SJSA1 (cell line): Measurements from ENCODE around the gene LATS2. TPM values are rescaled to one million over a fixed set of nuclear protein-coding genes. Genes with fewer than 3 reads are reported as not detected.

ENCODE experiments used
- DNase-seq, 2 experiments: peaks; one replicate each; pipeline ENCODE4 v3.0.0-alpha.2; 2015 to 2020; ENCODE audit warnings: low spot score in 2 of 2, low read depth in 1 of 2
- H3K27ac ChIP-seq: fragments of 250-450 bp; sonication (Bioruptor Pico); 2 replicates; pipeline ENCODE4 v1.5.1; 2020; ENCODE audit warnings: mild to moderate bottlenecking, moderate library complexity
- H3K27me3 ChIP-seq: fragments of 250-450 bp; sonication (Bioruptor Pico); replicated peaks from 2 replicates; pipeline ENCODE4 v1.5.1; 2020; ENCODE audit warnings: mild to moderate bottlenecking, moderate library complexity
- H3K36me3 ChIP-seq: fragments of 250-450 bp; sonication (Bioruptor Pico); 2 replicates; pipeline ENCODE4 v1.5.1; 2020; ENCODE audit warnings: mild to moderate bottlenecking
- H3K4me1 ChIP-seq: fragments of 250-450 bp; sonication (Bioruptor Pico); replicated peaks from 2 replicates; pipeline ENCODE4 v1.6.1; 2021; ENCODE audit warnings: mild to moderate bottlenecking
- H3K4me3 ChIP-seq: fragments of 250-450 bp; sonication (Bioruptor Pico); 2 replicates; pipeline ENCODE4 v1.5.1; 2020; ENCODE audit warnings: mild to moderate bottlenecking
- H3K9me3 ChIP-seq: fragments of 250-450 bp; sonication (Bioruptor Pico); replicated peaks from 2 replicates; pipeline ENCODE4 v1.5.1; 2020; ENCODE audit warnings: mild to moderate bottlenecking
- total RNA-seq: library from RNA; depleted of rRNA; stranded (reverse); fragments of >200 nt; shearing (Covaris generic); gene quantifications from 2 replicates; pipeline ENCODE4 v1.2.3, GENCODE V29; 2014

The LATS2 gene
- total RNA-seq, 1 experiment from 2014 or later = 14.4 TPM

DNA sequence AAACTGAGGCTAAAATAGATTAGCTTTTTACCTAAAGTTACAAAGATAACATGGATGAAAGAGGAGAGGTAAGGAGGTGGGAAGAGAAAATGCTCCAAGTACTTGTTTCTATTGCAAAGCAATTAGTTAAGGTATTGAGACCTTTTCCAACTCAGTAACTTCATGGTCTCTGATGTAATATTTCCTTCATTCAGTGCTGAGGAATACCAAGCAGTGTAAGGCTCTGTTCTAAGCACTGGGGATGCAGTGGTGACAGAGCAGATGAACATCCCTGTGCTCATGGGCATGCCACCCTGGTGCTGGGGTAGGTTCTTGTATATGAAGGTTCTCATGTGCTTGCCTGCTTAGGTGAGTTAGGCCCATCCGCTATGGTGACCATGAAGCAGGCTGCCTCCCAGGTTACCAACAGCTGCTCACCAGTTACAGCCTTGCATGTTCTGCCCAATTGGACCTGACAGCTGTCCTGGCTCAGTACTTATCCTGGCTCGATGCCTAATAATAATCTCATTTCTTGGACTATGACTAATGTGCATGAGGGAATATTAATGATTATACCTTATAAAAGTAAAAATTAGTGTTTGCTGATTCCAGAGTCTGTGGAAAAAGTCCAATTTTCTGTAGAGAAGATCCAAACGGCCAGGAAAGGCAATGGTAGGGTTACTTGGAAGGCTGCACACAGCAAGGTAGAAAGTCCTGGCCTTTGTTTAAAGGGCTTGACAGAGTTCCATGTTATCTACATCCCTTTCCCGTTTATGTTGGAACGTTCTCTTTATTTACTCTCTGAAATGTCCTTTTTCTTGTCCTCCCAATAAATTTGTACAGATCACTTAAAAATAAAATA, 48.3 kb downstream of the LATS2 start:
- no peaks in the 10 kb centered on the region for H3K27me3 ChIP-seq
- H3K36me3 ChIP-seq = peaks cover 24% of the 10 kb centered on the region
- no peaks in the 10 kb centered on the region for H3K9me3 ChIP-seq
- peak overlapping the region; percentile 31; the same call in 1 of the 2 replicates for H3K27ac ChIP-seq
- no peak overlapping the region for H3K4me3 ChIP-seq
- peaks cover 66% of the 10 kb centered on the region for H3K4me1 ChIP-seq
- DNase-seq = peak in 1 of 2 experiments; percentile 10

DNA sequence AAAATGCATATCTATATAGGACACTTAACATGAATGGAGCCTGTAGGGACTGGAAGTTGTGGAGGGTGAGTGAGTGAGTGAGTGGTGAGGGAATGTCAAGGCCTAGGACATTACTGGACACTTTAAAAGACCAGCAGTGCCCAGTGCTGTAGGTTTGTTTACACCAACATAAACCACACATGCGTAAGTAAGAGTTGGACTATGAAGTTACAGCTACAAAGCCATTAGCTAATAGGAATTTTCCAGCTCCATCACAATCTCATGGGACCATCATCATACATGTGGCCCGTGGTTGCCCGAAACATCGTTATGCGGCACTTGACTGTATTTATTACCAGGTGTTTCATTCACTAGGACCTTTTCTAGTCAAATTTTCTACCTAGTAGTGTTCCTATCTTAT, 49.2 kb downstream of the LATS2 start:
- Histone ChIP-seq H3K9me3 (no peaks in the 10 kb centered on the region), H3K4me3 (no peak overlapping the region), H3K27ac (peak overlapping the region; percentile 31; the same call in 1 of the 2 replicates), H3K4me1 (peaks cover 57% of the 10 kb centered on the region), H3K36me3 (peaks cover 24% of the 10 kb centered on the region), H3K27me3 (no peaks in the 10 kb centered on the region)
- DNase-seq = peak; percentile 27 to 40

DNA sequence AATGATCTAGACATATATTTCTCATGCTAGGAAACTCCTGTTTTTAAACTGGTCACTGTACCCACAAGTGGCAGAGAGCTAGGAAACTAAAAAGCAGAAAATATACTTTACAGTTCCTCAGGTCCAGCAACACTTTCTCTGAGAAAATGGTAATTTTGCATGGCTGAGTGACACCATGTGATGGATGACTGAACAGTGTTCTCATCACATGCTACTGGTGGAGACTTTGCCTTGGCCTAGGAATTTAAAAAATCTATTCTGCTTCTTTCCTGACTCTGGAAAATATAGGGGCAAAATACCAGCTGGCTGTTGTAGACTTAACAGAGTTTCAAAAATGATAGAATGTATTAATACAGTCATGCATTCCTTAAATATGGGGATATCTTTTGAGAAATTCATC, 50.0 kb downstream of the LATS2 start:
- H3K27ac ChIP-seq = no peak overlapping the region
- H3K36me3 ChIP-seq = peaks cover 24% of the 10 kb centered on the region
- no peak for DNase-seq
- H3K27me3 ChIP-seq = no peaks in the 10 kb centered on the region
- H3K4me3 ChIP-seq = no peak overlapping the region
- no peaks in the 10 kb centered on the region for H3K9me3 ChIP-seq
- peaks cover 49% of the 10 kb centered on the region for H3K4me1 ChIP-seq

DNA sequence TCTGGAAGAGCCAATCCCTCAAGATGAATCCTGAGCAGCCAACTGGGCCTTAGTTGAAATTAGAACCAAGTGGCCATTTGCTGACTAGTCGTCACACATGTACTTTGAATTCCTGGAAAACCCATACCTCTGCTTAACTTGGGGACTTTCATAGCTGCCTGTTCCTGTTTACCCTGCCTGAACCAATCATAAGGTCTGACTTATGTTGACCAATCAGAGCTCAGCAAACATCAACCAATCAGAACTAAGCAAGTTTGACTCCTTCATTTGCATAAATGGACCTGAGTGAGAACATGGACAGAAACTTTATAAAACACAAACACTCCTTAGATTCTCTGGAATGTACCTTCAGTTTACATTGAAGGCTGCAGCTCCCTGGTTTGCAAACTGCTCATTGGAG, 50.8 kb downstream of the LATS2 start:
- no peak overlapping the region for H3K4me3 ChIP-seq
- no peaks in the 10 kb centered on the region for H3K27me3 ChIP-seq
- H3K4me1 ChIP-seq = peaks cover 41% of the 10 kb centered on the region
- no peaks in the 10 kb centered on the region for H3K9me3 ChIP-seq
- DNase-seq = no peak
- H3K27ac ChIP-seq = no peak overlapping the region
- H3K36me3 ChIP-seq = peaks cover 18% of the 10 kb centered on the region

DNA sequence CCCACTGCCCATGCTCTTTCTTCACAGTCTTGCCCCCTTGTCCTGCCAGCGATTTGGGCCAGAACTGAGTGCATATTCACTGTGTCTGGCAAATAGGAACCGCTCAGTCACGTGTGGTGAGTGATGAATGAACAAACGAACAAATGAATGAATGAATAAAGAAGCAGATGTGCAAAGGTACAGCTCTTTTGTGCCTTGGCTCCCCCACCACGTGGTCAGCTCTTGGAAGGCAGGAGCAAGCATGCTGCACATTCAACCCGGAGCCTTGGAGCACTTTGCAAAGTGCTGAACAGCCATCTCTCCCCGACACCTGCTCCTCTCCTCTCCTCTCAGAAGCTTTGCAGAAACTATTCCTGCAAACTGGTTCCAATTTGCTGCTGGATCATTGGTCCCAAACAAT, 52.4 kb downstream of the LATS2 start:
- H3K9me3 ChIP-seq = no peaks in the 10 kb centered on the region
- peaks cover 16% of the 10 kb centered on the region for H3K36me3 ChIP-seq
- no peaks in the 10 kb centered on the region for H3K27me3 ChIP-seq
- peaks cover 25% of the 10 kb centered on the region for H3K4me1 ChIP-seq
- H3K27ac ChIP-seq = no peak overlapping the region
- no peak overlapping the region for H3K4me3 ChIP-seq
- no peak for DNase-seq

DNA sequence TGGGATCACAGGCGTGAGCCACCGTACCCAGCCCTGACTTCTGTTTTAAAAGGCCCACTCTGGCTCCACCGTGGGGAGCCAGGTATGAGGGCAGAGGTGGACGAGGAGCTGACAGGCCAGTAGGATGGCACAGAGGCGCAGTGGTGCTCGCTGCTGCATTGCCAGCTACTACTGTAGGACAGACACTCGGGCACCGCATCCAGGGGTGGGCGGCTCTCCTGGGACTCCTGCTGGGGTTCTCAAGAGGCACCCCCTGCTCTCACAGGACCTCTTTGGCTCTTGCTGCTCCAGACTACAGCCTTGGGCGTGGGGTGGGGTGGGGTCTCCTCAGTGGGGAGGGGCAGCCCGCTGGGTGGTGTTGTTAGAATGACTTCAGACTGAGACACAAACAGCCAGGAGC, 53.4 kb downstream of the LATS2 start:
- Histone ChIP-seq H3K36me3 (peaks cover 15% of the 10 kb centered on the region), H3K27me3 (no peaks in the 10 kb centered on the region), H3K27ac (no peak overlapping the region), H3K4me3 (no peak overlapping the region), H3K9me3 (no peaks in the 10 kb centered on the region), H3K4me1 (peaks cover 19% of the 10 kb centered on the region)
- no peak for DNase-seq

DNA sequence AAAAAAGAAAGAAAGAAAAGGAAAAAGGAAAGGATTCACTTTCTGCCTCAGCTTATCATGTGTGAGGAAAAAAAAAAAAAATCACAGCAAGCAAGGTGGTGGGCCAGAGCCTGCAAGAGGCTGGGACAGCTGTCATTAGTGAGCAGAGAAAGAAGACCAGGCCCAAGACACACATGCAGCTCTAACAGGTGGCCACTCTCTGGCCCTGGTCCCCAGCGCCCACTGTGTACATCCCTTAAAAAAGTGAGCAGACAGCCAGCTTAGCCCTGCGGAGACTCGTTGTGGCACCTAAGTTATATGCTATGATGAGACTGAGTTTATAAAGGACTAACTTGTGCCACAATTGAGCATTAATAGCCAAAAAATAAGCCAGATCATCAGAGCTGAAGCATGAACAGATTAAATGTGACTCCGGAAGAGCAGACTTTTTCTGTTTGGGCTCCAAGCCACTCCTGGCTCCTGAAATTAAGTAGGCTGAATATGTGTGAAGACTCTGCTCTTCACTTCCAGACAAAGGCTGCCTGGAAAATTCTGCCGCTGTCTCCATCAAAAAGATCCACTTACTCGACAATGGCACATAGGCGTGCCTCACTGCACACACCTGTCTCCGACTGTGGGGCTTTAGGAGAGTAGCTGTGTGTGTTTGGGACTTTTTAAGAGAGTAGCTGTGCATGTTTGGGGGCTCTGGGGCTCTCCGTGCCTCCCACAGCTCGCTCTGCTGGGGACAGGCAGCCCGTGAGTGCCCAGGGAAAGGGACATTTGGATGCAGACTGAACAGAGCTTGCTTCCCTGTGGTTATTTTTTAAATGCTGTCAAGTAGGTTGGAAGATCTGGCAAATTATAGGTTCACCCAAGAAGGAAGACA, 55.0 kb downstream of the LATS2 start:
- no peak overlapping the region for H3K27ac ChIP-seq
- H3K4me3 ChIP-seq = no peak overlapping the region
- H3K9me3 ChIP-seq = no peaks in the 10 kb centered on the region
- no peaks in the 10 kb centered on the region for H3K27me3 ChIP-seq
- peaks cover 8% of the 10 kb centered on the region for H3K36me3 ChIP-seq
- H3K4me1 ChIP-seq = peaks cover 2% of the 10 kb centered on the region
- DNase-seq = no peak

DNA sequence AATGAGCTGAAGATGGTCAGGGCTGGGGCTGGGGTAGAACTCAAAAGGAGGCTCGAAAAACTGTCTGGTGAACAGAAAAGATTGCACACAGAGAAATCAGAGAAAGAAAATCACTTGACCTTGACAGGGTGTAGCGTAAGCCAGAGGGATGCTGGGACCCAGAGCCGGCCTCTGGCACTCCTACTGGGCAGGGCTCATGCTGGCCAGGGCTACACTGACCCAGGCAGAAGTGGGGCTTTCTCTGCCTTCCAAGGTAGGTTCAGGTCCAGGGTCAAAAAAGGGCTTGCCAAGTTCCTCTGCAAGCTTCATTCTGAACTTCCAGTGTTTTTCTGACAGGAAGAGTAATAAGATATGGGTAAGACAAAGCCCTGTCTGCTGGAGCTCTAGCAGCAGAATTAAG, 56.2 kb downstream of the LATS2 start:
- no peak for DNase-seq
- no peaks in the 10 kb centered on the region for H3K4me1 ChIP-seq
- no peak overlapping the region for H3K27ac ChIP-seq
- no peaks in the 10 kb centered on the region for H3K9me3 ChIP-seq
- H3K4me3 ChIP-seq = no peak overlapping the region
- peaks cover 6% of the 10 kb centered on the region; the same call in 1 of the 2 replicates for H3K36me3 ChIP-seq
- H3K27me3 ChIP-seq = no peaks in the 10 kb centered on the region

DNA sequence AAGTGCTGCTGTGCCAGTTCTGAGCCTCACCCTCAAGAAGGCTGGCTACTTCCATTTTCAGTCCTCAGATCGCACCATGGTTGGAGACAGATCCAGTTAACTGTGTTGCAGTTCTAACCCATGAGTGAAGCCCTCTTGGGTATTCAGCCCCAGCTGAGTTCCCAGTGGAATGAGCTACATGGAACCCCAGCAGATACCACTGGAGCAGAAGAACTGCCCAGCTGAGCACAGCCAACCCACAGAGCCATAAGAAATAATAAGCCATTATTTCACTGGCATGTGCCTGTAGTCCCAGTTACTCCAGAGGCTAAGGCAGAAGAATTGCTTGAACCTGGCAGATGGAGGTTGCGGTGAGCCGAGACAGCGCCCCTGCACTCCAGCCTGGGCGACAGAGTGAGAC, 59.9 kb downstream of the LATS2 start:
- H3K9me3 ChIP-seq = no peaks in the 10 kb centered on the region
- no peak for DNase-seq
- H3K4me3 ChIP-seq = no peak overlapping the region
- H3K27ac ChIP-seq = no peak overlapping the region
- peaks cover 16% of the 10 kb centered on the region for H3K36me3 ChIP-seq
- H3K4me1 ChIP-seq = peaks cover 21% of the 10 kb centered on the region
- no peaks in the 10 kb centered on the region for H3K27me3 ChIP-seq

DNA sequence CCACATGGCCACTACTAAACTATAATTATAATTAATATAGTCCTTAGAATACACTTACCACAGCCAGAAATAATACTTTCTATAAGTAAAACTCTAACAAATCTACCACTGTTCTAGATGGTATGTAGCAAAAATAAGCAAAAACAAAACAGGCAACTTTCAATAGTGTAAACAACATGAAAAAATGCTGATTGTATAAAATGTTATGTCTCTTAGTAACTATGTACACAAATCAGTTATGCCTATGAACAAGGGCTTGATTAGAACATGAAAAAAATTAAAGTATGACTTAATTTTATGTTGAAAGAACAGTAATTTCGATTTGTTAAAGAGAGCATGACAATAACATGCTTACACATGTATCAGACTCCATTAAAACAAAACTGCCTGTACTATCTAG, 60.7 kb downstream of the LATS2 start:
- Histone ChIP-seq H3K36me3 (peaks cover 19% of the 10 kb centered on the region), H3K27me3 (no peaks in the 10 kb centered on the region), H3K27ac (no peak overlapping the region), H3K9me3 (no peaks in the 10 kb centered on the region), H3K4me1 (peaks cover 21% of the 10 kb centered on the region), H3K4me3 (no peak overlapping the region)
- no peak for DNase-seq

DNA sequence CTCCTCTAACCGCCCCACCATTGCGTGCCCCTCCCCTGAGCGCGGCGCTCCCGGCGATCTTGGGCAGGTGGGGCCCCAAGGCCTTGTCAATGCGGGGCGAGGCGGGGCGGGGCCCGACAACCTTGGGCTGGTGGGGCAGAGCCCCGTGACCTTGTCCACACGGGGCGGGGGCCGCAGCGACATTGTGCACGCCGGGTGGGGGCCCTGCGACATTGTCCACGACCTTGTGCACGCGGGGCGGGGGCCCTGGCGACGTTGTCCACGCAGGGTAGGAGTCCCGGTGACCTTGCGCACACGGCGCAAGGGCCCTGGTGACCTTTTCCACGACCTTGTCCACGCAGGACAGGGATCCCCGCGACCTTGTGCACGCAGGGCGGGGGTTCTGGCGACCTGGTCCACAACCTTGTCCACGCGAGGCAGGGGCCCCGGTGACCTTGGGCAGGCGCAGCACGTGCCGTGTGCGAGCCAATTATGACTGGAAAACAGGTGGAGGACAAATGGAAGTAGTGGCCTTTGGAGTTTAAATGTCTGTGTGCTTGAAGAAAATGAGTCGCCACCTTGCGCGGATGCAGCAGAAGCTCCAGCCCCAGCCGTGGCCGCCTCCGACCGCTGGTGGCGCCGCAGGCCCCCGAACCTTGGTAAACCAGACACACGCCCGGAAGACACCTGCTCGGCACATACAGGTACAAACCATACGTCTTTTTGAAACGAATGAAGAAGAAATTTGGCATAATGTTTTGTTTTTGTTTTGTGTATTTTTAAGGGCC, 62.6 kb downstream of the LATS2 start:
- H3K27ac ChIP-seq = peak overlapping the region; percentile 86
- no peaks in the 10 kb centered on the region for H3K9me3 ChIP-seq
- peaks cover 27% of the 10 kb centered on the region for H3K36me3 ChIP-seq
- H3K4me1 ChIP-seq = peaks cover 21% of the 10 kb centered on the region
- H3K27me3 ChIP-seq = no peaks in the 10 kb centered on the region
- no peak for DNase-seq
- H3K4me3 ChIP-seq = no peak overlapping the region

DNA sequence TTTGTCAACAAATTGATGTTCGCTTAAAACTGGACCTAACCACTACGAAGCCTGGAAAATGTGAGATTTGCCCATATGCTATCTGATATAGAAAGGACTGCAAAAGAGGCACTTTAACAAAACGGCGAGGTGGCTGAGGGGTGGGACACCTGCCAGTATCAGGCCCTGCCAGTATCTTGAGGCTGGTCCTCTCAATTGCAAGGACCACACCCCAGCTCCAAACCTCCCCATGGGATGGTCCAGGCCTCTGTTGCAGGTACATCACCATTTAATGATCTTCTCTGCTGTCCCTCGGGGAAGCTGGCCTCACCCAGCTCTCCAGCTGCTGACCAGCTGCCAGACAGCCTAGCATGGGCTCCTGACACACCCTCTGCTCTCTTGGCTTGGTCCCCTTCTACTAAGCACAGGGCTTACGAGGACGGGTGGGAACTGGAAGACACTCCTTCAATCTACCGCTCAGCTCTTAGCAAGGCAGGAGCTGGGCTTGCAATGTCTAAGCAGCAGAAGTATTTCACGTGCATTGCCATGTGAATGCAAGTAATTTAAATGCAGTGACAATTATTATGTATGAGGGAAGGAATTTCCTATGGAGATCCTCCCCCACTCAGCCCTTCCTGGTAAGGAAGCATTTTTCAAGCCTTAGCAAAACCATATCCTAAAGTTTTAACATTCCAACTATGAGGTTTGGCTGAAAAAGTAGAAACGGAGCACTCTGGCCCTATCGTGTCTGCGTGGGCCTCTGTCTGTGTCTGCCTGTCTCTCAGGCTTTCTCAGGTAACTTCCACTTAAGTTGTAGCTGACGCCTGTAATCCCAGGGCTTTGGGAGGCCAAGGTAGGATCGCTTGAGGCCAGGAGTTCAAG, 63.9 kb downstream of the LATS2 start:
- Histone ChIP-seq H3K27ac (peak overlapping the region; percentile 86), H3K4me1 (peaks cover 21% of the 10 kb centered on the region), H3K9me3 (no peaks in the 10 kb centered on the region), H3K36me3 (peaks cover 33% of the 10 kb centered on the region), H3K4me3 (no peak overlapping the region), H3K27me3 (no peaks in the 10 kb centered on the region)
- peak; percentile 63 to 71 for DNase-seq
